H1 (cell line): ENCODE results near the gene NOBOX. TPM values are rescaled to one million over a fixed set of nuclear protein-coding genes. Genes with fewer than 3 reads are reported as not detected.

Experiments
- CTCF ChIA-PET: fragments of 300-600 bp; sonication (Branson Sonifier 250); formaldehyde crosslinking; loops from one replicate; lab custom pipeline; 2021; ENCODE audit not compliant: partially characterized antibody; lab: Charles Lee
- POLR2A ChIA-PET: fragments of 300-600 bp; sonication (Branson Sonifier 250); formaldehyde crosslinking; loops from one replicate; lab custom pipeline; 2021; ENCODE audit warnings: inconsistent platforms; ENCODE audit not compliant: partially characterized antibody; lab: Charles Lee
- DNase-seq, 2 experiments: peaks; one replicate each; pipeline versions ENCODE4 v3.0.0 to v3.0.0-alpha.2; 2010 to 2022; ENCODE audit warnings: low spot score in 2 of 2, low read depth in 1 of 2, mixed read lengths in 1 of 2
- FAIRE-seq: peaks from 2 replicates; lab custom pipeline; 2011; peaks lifted over from hg19 to GRCh38; lab: Jason Lieb, UNC
- H2AFZ ChIP-seq: 2 replicates; pipeline ENCODE4 v1.8.1; 2012; ENCODE audit warnings: low read length, inconsistent platforms
- H2AK5ac ChIP-seq: 2 replicates; pipeline ENCODE4 v1.6.1; 2013; ENCODE audit warnings: low read depth, low read length
- H2BK120ac ChIP-seq: replicated peaks from 2 replicates; pipeline ENCODE3; 2013; ENCODE audit warnings: low read depth, low read length, inconsistent platforms
- H2BK12ac ChIP-seq: 2 replicates; pipeline ENCODE4 v1.6.1; 2013; ENCODE audit warnings: low read depth, low read length
- H2BK15ac ChIP-seq: 2 replicates; pipeline ENCODE4 v1.6.1; 2013; ENCODE audit warnings: low read length
- H2BK20ac ChIP-seq: 2 replicates; pipeline ENCODE4 v1.6.1; 2013; ENCODE audit warnings: low read length
- H2BK5ac ChIP-seq: 2 replicates; pipeline ENCODE4 v1.6.1; 2013; ENCODE audit warnings: low read depth, low read length
- H3K14ac ChIP-seq: 2 replicates; pipeline ENCODE4 v1.6.1; 2013; ENCODE audit warnings: inconsistent platforms; ENCODE audit not compliant: insufficient read length
- H3K18ac ChIP-seq: 2 replicates; pipeline ENCODE4 v1.6.1; 2013; ENCODE audit warnings: low read length; ENCODE audit errors: extremely low read depth
- H3K23ac ChIP-seq: 2 replicates; pipeline ENCODE4 v1.6.1; 2013; ENCODE audit warnings: inconsistent platforms; ENCODE audit not compliant: insufficient read length
- H3K23me2 ChIP-seq: 2 replicates; pipeline ENCODE4 v1.6.1; 2013; ENCODE audit warnings: low read depth, low read length
- H3K27ac ChIP-seq: 2 replicates; pipeline ENCODE4 v1.6.1; 2011; ENCODE audit warnings: low read depth, low read length, inconsistent platforms
- H3K27me3 ChIP-seq, 4 experiments: replicated peaks in 1 of 4; 1 replicate in 1 of 4; 2 replicates in 3 of 4; pipeline versions ENCODE4 v1.6.1 to v1.8.1; 2011 to 2013; ENCODE audit warnings: low read length in 3 of 4, mild to moderate bottlenecking in 3 of 4, inconsistent platforms in 2 of 4, mixed read lengths in 2 of 4, moderate library complexity in 1 of 4; ENCODE audit not compliant: control insufficient read depth in 3 of 4, insufficient read depth in 3 of 4; ENCODE audit errors: extremely low read depth in 1 of 4
- H3K36me3 ChIP-seq, 4 experiments: 2 replicates each; pipeline versions ENCODE4 v1.6.1 to v1.8.1; 2011 to 2013; ENCODE audit warnings: mild to moderate bottlenecking in 4 of 4, low read length in 3 of 4, moderate library complexity in 2 of 4, control low read depth in 1 of 4, inconsistent platforms in 1 of 4; ENCODE audit not compliant: insufficient read depth in 4 of 4, control insufficient read depth in 2 of 4
- H3K4ac ChIP-seq: replicated peaks from 2 replicates; pipeline ENCODE3; 2013; ENCODE audit warnings: low read length, low read depth, mixed read lengths, inconsistent platforms; ENCODE audit not compliant: insufficient read length
- H3K4me1 ChIP-seq, 4 experiments: replicated peaks in 1 of 4; 1 replicate in 1 of 4; 2 replicates in 3 of 4; pipeline versions ENCODE4 v1.6.1 to v1.8.1; 2011 to 2013; ENCODE audit warnings: low read length in 3 of 4, inconsistent platforms in 2 of 4, mixed read lengths in 1 of 4; ENCODE audit not compliant: insufficient read depth in 4 of 4, control insufficient read depth in 3 of 4
- H3K4me2 ChIP-seq, 2 experiments: 2 replicates each; pipeline versions ENCODE4 v1.6.1 to v1.8.1; 2011 to 2013; ENCODE audit warnings: low read depth in 2 of 2, low read length in 2 of 2, control low read depth in 1 of 2, inconsistent platforms in 1 of 2, mild to moderate bottlenecking in 1 of 2; ENCODE audit not compliant: insufficient read depth in 1 of 2
- H3K4me3 ChIP-seq, 4 experiments: fragments of 200-600, 300-600 bp in 1 of 4; sonication (generic), shearing (Covaris generic), sonication (Bioruptor Twin) in 1 of 4; 2 replicates each; pipeline versions ENCODE4 v1.5.1 to v1.8.1; 2011 to 2016; ENCODE audit warnings: low read length in 4 of 4, low read depth in 3 of 4, control low read depth in 2 of 4, inconsistent platforms in 2 of 4, mild to moderate bottlenecking in 2 of 4, mixed read lengths in 1 of 4, moderate library complexity in 1 of 4; ENCODE audit not compliant: insufficient read depth in 2 of 4; ENCODE audit errors: extremely low read depth in 1 of 4
- H3K56ac ChIP-seq: replicated peaks from 2 replicates; pipeline ENCODE3; 2013; ENCODE audit warnings: low read depth, mild to moderate bottlenecking, mixed read lengths, low read length, inconsistent platforms; ENCODE audit not compliant: insufficient read length
- H3K79me1 ChIP-seq: 2 replicates; pipeline ENCODE4 v1.6.1; 2013; ENCODE audit warnings: low read depth, low read length, control low read depth
- H3K79me2 ChIP-seq, 2 experiments: 2 replicates each; pipeline versions ENCODE4 v1.6.1 to v1.8.1; 2012 to 2013; ENCODE audit warnings: low read length in 2 of 2, mild to moderate bottlenecking in 2 of 2, inconsistent platforms in 1 of 2; ENCODE audit not compliant: insufficient read depth in 2 of 2, control insufficient read depth in 1 of 2
- H3K9ac ChIP-seq, 4 experiments: replicated peaks in 1 of 4; 1 replicate in 1 of 4; 2 replicates in 3 of 4; pipeline versions ENCODE4 v1.6.1 to v1.8.1; 2011 to 2013; ENCODE audit warnings: low read depth in 3 of 4, low read length in 3 of 4, control low read depth in 2 of 4, mild to moderate bottlenecking in 2 of 4, moderate library complexity in 2 of 4, inconsistent platforms in 1 of 4; ENCODE audit errors: extremely low read depth in 1 of 4
- H3K9me3 ChIP-seq, 2 experiments: 2 replicates each; pipeline versions ENCODE4 v1.6.1 to v1.8.1; 2012 to 2013; ENCODE audit warnings: mild to moderate bottlenecking in 2 of 2, moderate library complexity in 2 of 2, control low read depth in 1 of 2, inconsistent platforms in 1 of 2, low read depth in 1 of 2, low read length in 1 of 2, mixed read lengths in 1 of 2; ENCODE audit not compliant: insufficient read depth in 2 of 2
- H4K20me1 ChIP-seq, 2 experiments: replicated peaks in 1 of 2; 2 replicates each; pipeline versions ENCODE3 to v1.8.1; 2011 to 2013; ENCODE audit warnings: inconsistent platforms in 2 of 2, low read length in 2 of 2, mild to moderate bottlenecking in 1 of 2; ENCODE audit not compliant: insufficient read depth in 2 of 2, control insufficient read depth in 1 of 2
- H4K5ac ChIP-seq: 2 replicates; pipeline ENCODE4 v1.6.1; 2013; ENCODE audit warnings: low read length, low read depth, mixed read lengths, inconsistent platforms; ENCODE audit not compliant: insufficient read length
- H4K8ac ChIP-seq: 2 replicates; pipeline ENCODE4 v1.8.0; 2013; ENCODE audit warnings: mild to moderate bottlenecking, moderate library complexity, low read length, inconsistent platforms; ENCODE audit not compliant: insufficient read depth; ENCODE audit errors: extremely low read depth
- H4K91ac ChIP-seq: replicated peaks from 2 replicates; pipeline ENCODE3; 2013; ENCODE audit warnings: low read length, mixed read lengths, inconsistent platforms; ENCODE audit not compliant: insufficient read length
- CBX5 ChIP-seq: fragments of 300-800, 300-1000 bp; sonication (generic); IDR thresholded peaks from 2 replicates; pipeline ENCODE4 v1.7.1; 2016; ENCODE audit warnings: antibody characterized with exemption, low read length, low read depth
- EGR1 ChIP-seq: IDR thresholded peaks from 2 replicates; pipeline ENCODE4 v1.6.1; 2011; ENCODE audit warnings: low read depth, low read length, borderline replicate concordance
- EP300 ChIP-seq, 2 experiments: IDR thresholded peaks; 1 replicate in 1 of 2; 2 replicates in 1 of 2; pipeline ENCODE4 v1.6.1; 2011 to 2012; ENCODE audit warnings: low read depth in 2 of 2, low read length in 2 of 2, mild to moderate bottlenecking in 2 of 2, borderline replicate concordance in 1 of 2, inconsistent platforms in 1 of 2, moderate library complexity in 1 of 2
- JUND ChIP-seq: IDR thresholded peaks from 2 replicates; pipeline ENCODE4 v1.6.1; 2011; ENCODE audit warnings: mild to moderate bottlenecking, improper control_type of control experiment, low read length
- POU5F1 ChIP-seq: IDR thresholded peaks from 2 replicates; pipeline ENCODE4 v1.6.1; 2011; ENCODE audit warnings: low read depth, mild to moderate bottlenecking, low read length, moderate library complexity
- RXRA ChIP-seq: IDR thresholded peaks from 2 replicates; pipeline ENCODE4 v1.6.1; 2011; ENCODE audit warnings: low read depth, mild to moderate bottlenecking, low read length, moderate library complexity; ENCODE audit not compliant: insufficient read depth
- TAF1 ChIP-seq: IDR thresholded peaks from 2 replicates; pipeline ENCODE4 v1.6.1; 2011; ENCODE audit warnings: mild to moderate bottlenecking, low read depth, low read length
- TAF7 ChIP-seq: optimal IDR thresholded peaks from 2 replicates; pipeline ENCODE3; 2011; ENCODE audit warnings: low read depth, mild to moderate bottlenecking, inconsistent platforms, low read length, moderate library complexity, borderline replicate concordance
- ZNF274 ChIP-seq: IDR thresholded peaks from 2 replicates; pipeline ENCODE4 v1.7.0; 2012; ENCODE audit warnings: low read length, borderline replicate concordance; ENCODE audit errors: extremely low read depth
- WGBS, 2 experiments: shearing (Covaris generic) in 1 of 2; methylation state at CpG; one replicate each; pipeline versions ENCODE4 v1.1.6 to v1.1.7; 2013 to 2015; ENCODE audit warnings: low lambda C conversion rate in 2 of 2, mixed read lengths in 2 of 2, inconsistent platforms in 1 of 2, low coverage in 1 of 2, missing lambda C conversion rate in 1 of 2; ENCODE audit not compliant: insufficient replicate concordance in 2 of 2, insufficient coverage in 1 of 2, insufficient read length in 1 of 2; ENCODE audit errors: extremely low coverage in 1 of 2, missing lambda C conversion rate in 1 of 2; 5-methylcytosine and 5-hydroxymethylcytosine counted together
- polyA plus RNA-seq, 7 experiments: library from polyadenylated mRNA; depleted of rRNA in 3 of 7; stranded (reverse) in 5 of 7; unstranded in 2 of 7; fragments of >200 nt in 5 of 7; fragments of 200-250 nt in 2 of 7; gene quantifications; 1 replicate in 5 of 7; 2 replicates in 1 of 7; 4 replicates in 1 of 7; pipeline versions ENCODE4 v1.2.1 to v1.2.3, GENCODE V29; 2011 to 2013; ENCODE audit warnings: missing spikeins in 2 of 7, mixed read lengths in 2 of 7
- total RNA-seq: library from RNA; stranded (reverse); fragmentation: NEBNext Ultra II Directional; extraction: Animal tissue kit (Norgen Biotek cat#: 25700); gene quantifications from 2 replicates; pipeline ENCODE4 v1.2.1, GENCODE V29; 2021

NOBOX gene
- total and polyA plus RNA-seq, 2 of the 8 experiments (the other 6 are each of a cell fraction or from before 2014, with no cell fraction given), result not detected

DNA sequence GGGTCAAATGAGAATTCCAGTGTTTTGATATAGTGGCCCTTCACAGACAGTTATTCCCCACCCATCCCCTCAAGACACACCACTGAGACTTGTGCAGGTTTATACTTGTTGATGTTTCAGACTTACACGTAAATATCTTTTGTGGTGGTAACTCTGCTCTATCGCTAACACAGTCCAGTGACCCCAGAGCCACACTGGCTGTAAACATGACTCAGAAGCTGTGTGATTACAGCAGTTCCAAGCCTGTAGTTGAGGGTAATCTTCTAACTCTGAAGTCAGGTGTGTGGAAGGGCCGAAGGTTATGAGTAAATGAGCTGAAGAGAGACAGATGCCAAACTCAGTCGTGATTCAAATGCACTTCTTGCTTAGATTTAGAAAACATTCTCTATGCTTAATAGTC is 19.4 kb downstream of the NOBOX start:
- H3K27me3 ChIP-seq, result no peaks in the 10 kb centered on the region
- H2BK20ac ChIP-seq, result no peak overlapping the region
- no peaks in the 10 kb centered on the region for H3K79me1 ChIP-seq
- no peak overlapping the region for H4K8ac ChIP-seq
- no peak overlapping the region for H3K4me3 ChIP-seq
- H2AK5ac ChIP-seq, result no peak overlapping the region
- no peak for FAIRE-seq
- H2BK12ac ChIP-seq, result no peak overlapping the region
- H4K5ac ChIP-seq, result no peak overlapping the region
- 92% methylated on average over 4 of the region's 4 CpGs; no CpG with 5 or more reads in 1 of the 2 experiments for WGBS, 2 experiments
- no peaks in the 10 kb centered on the region for H3K79me2 ChIP-seq
- H3K9ac ChIP-seq, result no peak overlapping the region
- no peak overlapping the region for H2BK120ac ChIP-seq
- peaks cover 0 to 7% (median 4%) of the 10 kb centered on the region in 4 experiments; a peak in 4 of 7 replicates for H3K4me1 ChIP-seq
- no peak overlapping the region for H4K91ac ChIP-seq
- no peak overlapping the region for H2AFZ ChIP-seq
- no peak overlapping the region for H3K27ac ChIP-seq
- peaks cover 2% of the 10 kb centered on the region; the same call in 1 of the 2 replicates for H3K23me2 ChIP-seq
- H3K14ac ChIP-seq, result no peak overlapping the region
- H3K4ac ChIP-seq, result no peak overlapping the region
- peak overlapping the region; percentile 45; the same call in 1 of the 2 replicates for H2BK5ac ChIP-seq
- peaks cover 0 to 16% (median 7%) of the 10 kb centered on the region in 4 experiments; a peak in 6 of 8 replicates for H3K36me3 ChIP-seq
- H3K56ac ChIP-seq, result no peak overlapping the region
- H4K20me1 ChIP-seq, result no peaks in the 10 kb centered on the region
- ChIA-PET POLR2A (no interaction called here), CTCF (interaction anchor here (0.8 to 2.4 kb wide), 7 partner anchors 8 to 207 kb away, joined by 3 to 11 read pairs (median 5); no protein-coding TSS in a partner anchor)
- H3K9me3 ChIP-seq, result no peaks in the 10 kb centered on the region
- H3K18ac ChIP-seq, result no peak overlapping the region
- no peak overlapping the region for H2BK15ac ChIP-seq
- DNase-seq, result peak in 1 of 2 experiments; percentile 44
- no peak overlapping the region for H3K23ac ChIP-seq
- H3K4me2 ChIP-seq, result no peak overlapping the region
- TF ChIP-seq RXRA (no peak), EP300 (IDR thresholded peaks at IDR 0.05; ENCODE audit: borderline replicate concordance in 1 of 2, low read depth in 2 of 2, low read length in 2 of 2) (no peak), TAF7 (no peak), JUND (no peak), EGR1 (no peak), POU5F1 (no peak), ZNF274 (no peak), CBX5 (no peak), TAF1 (no peak)
